GM12878 (cell line): ENCODE data around the gene CENPO. TPM values are rescaled to one million over a fixed set of nuclear protein-coding genes. Genes with fewer than 3 reads are reported as not detected.

ENCODE experiments used
- ATAC-seq: fragments of 200-7000 bp; cut with Tn5 transposase; 3 replicates; pipeline ENCODE4 v1.9.1; 2020; ENCODE audit warnings: mild to moderate bottlenecking, moderate library complexity
- BruUV-seq: library from RNA; stranded (reverse); fragments of 400-500 nt; replicated peaks from 2 replicates; lab custom pipeline; 2021; lab: Mats Ljungman, UMichigan
- CTCF ChIA-PET: fragments of 300-600 bp; sonication (Branson Sonifier 250); formaldehyde crosslinking; extraction: SDS; loops from one replicate; lab custom pipeline; 2021; ENCODE audit warnings: inconsistent platforms; lab: Yijun Ruan, JAX
- POLR2A ChIA-PET: fragments of 350-600 bp; formaldehyde crosslinking; extraction: SDS; loops from one replicate; lab custom pipeline; 2021; ENCODE audit warnings: inconsistent platforms; lab: Charles Lee
- RAD21 ChIA-PET: fragments of 300-600 bp; sonication (Branson Sonifier 250); formaldehyde crosslinking; loops from one replicate; lab custom pipeline; 2023; ENCODE audit warnings: antibody characterized with exemption; ENCODE audit not compliant: unreplicated experiment; lab: Charles Lee
- SMC1A ChIA-PET: fragments of 300-600 bp; sonication (Branson Sonifier 250); formaldehyde crosslinking; loops from one replicate; lab custom pipeline; 2023; ENCODE audit not compliant: unreplicated experiment, uncharacterized antibody; lab: Charles Lee
- DNase-seq: peaks from one replicate; pipeline ENCODE4 v3.0.0-alpha.2; 2011; ENCODE audit warnings: low read depth, low spot score
- FAIRE-seq: peaks from 3 replicates; lab custom pipeline; 2011; peaks lifted over from hg19 to GRCh38; lab: Jason Lieb, UNC
- H2AFZ ChIP-seq: 2 replicates; pipeline ENCODE4 v1.6.0; 2011; ENCODE audit warnings: low read depth, low read length, control low read depth; ENCODE audit not compliant: control insufficient read depth
- H3K27ac ChIP-seq: 2 replicates; pipeline ENCODE4 v1.5.1; 2011; ENCODE audit warnings: control low read depth; ENCODE audit not compliant: control insufficient read depth, insufficient read depth
- H3K27me3 ChIP-seq, 2 experiments: replicated peaks in 1 of 2; 2 replicates each; pipeline versions ENCODE4 v1.6.0 to v1.6.1; 2011; ENCODE audit warnings: low read length in 1 of 2; ENCODE audit not compliant: control insufficient read depth in 2 of 2, insufficient read depth in 2 of 2
- H3K36me3 ChIP-seq, 2 experiments: 2 replicates each; pipeline ENCODE4 v1.5.1; 2011; ENCODE audit warnings: low read length in 1 of 2; ENCODE audit not compliant: control insufficient read depth in 2 of 2, insufficient read depth in 2 of 2
- H3K4me1 ChIP-seq: 2 replicates; pipeline ENCODE4 v1.6.1; 2011; ENCODE audit warnings: mild to moderate bottlenecking, low read length, moderate library complexity, mixed read lengths; ENCODE audit not compliant: control insufficient read depth, insufficient read depth
- H3K4me2 ChIP-seq: 2 replicates; pipeline ENCODE4 v1.6.0; 2011; ENCODE audit warnings: control low read depth; ENCODE audit not compliant: control insufficient read depth, insufficient read depth
- H3K4me3 ChIP-seq: fragments of 200-600 bp; sonication (generic); 2 replicates; pipeline ENCODE4 v1.5.1; 2016
- H3K79me2 ChIP-seq: 2 replicates; pipeline ENCODE4 v1.6.0; 2011; ENCODE audit warnings: low read length; ENCODE audit not compliant: control insufficient read depth, insufficient read depth
- H3K9ac ChIP-seq: 2 replicates; pipeline ENCODE4 v1.8.0; 2011; ENCODE audit warnings: low read length, control low read depth, mixed read lengths; ENCODE audit not compliant: control insufficient read depth, insufficient read depth
- H3K9me3 ChIP-seq: replicated peaks from 3 replicates; pipeline ENCODE4 v1.5.1; 2011; ENCODE audit warnings: mild to moderate bottlenecking, low read length; ENCODE audit not compliant: control insufficient read depth, insufficient read depth
- H4K20me1 ChIP-seq: 2 replicates; pipeline ENCODE4 v1.6.0; 2011; ENCODE audit not compliant: control insufficient read depth, insufficient read depth
- ATF2 ChIP-seq: IDR thresholded peaks from 2 replicates; pipeline ENCODE4 v1.6.1; 2012; ENCODE audit warnings: low read length, inconsistent platforms
- ATF7 ChIP-seq: fragments of 450-650 bp; IDR thresholded peaks from 2 replicates; pipeline ENCODE4 v1.6.1; 2016; ENCODE audit warnings: low read depth, mild to moderate bottlenecking
- BACH1 ChIP-seq: fragments of 450-650 bp; IDR thresholded peaks from 2 replicates; pipeline ENCODE4 v1.6.1; 2017; ENCODE audit warnings: mild to moderate bottlenecking, borderline replicate concordance
- BMI1 ChIP-seq: fragments of 450-650 bp; IDR thresholded peaks from 2 replicates; pipeline ENCODE4 v1.6.1; 2016; ENCODE audit warnings: mild to moderate bottlenecking, moderate library complexity, borderline replicate concordance
- CREB1 ChIP-seq: IDR thresholded peaks from 2 replicates; pipeline ENCODE4 v1.6.1; 2012; ENCODE audit warnings: low read depth, mild to moderate bottlenecking, inconsistent platforms
- ETV6 ChIP-seq, 2 experiments: fragments of 450-650 bp in 1 of 2; IDR thresholded peaks in 1 of 2; conservative IDR thresholded peaks in 1 of 2; 2 replicates each; pipeline ENCODE4 v1.6.1; 2014; ENCODE audit warnings: antibody characterized with exemption in 1 of 2, borderline replicate concordance in 1 of 2, low read depth in 1 of 2, mild to moderate bottlenecking in 1 of 2, moderate library complexity in 1 of 2
- JUNB ChIP-seq: IDR thresholded peaks from 2 replicates; pipeline ENCODE4 v1.6.1; 2016; ENCODE audit warnings: antibody characterized with exemption, mild to moderate bottlenecking
- NFYA ChIP-seq: IDR thresholded peaks from 2 replicates; pipeline ENCODE4 v1.6.1; 2011; ENCODE audit warnings: low read depth, mild to moderate bottlenecking, low read length, improper control_type of control experiment, borderline replicate concordance
- NR2F1 ChIP-seq: fragments of 450-650 bp; conservative IDR thresholded peaks from 2 replicates; pipeline ENCODE4 v1.6.1; 2017; ENCODE audit warnings: mild to moderate bottlenecking
- POLR2AphosphoS2 ChIP-seq: IDR thresholded peaks from 2 replicates; pipeline ENCODE4 v1.6.1; 2011; ENCODE audit warnings: low read depth, mild to moderate bottlenecking, low read length, improper control_type of control experiment, moderate library complexity
- SPI1 ChIP-seq: IDR thresholded peaks from 2 replicates; pipeline ENCODE4 v1.6.1; 2011; ENCODE audit warnings: low read depth, mild to moderate bottlenecking, low read length, moderate library complexity, borderline replicate concordance; ENCODE audit not compliant: insufficient read depth
- TARDBP ChIP-seq: IDR thresholded peaks from 2 replicates; pipeline ENCODE4 v1.6.1; 2016; ENCODE audit warnings: borderline replicate concordance
- YY1 ChIP-seq: IDR thresholded peaks from 2 replicates; pipeline ENCODE4 v1.6.1; 2011; ENCODE audit warnings: low read depth, mild to moderate bottlenecking, low read length
- ZNF592 ChIP-seq: fragments of 450-650 bp; IDR thresholded peaks from 2 replicates; pipeline ENCODE4 v1.6.1; 2017; ENCODE audit warnings: mild to moderate bottlenecking, moderate library complexity
- WGBS: methylation state at CpG from one replicate; pipeline ENCODE4 v1.1.6; 2016; ENCODE audit warnings: low lambda C conversion rate; ENCODE audit not compliant: insufficient replicate concordance, insufficient coverage; ENCODE audit errors: missing lambda C conversion rate; 5-methylcytosine and 5-hydroxymethylcytosine counted together
- in situ Hi-C: fragments of 300-500 bp; cut with MboI; formaldehyde crosslinking; loops from 9 replicates; pipeline ENCODE4 v1.14.3; 2018; ENCODE audit warnings: mixed read lengths
- intact Hi-C: fragments of 100-400 bp; cut with micrococcal nuclease; formaldehyde crosslinking; loops from one replicate; pipeline ENCODE4 v1.14.2; 2022; ENCODE audit not compliant: unreplicated experiment
- polyA plus RNA-seq, 11 experiments: library from polyadenylated mRNA; depleted of rRNA in 4 of 11; unstranded in 6 of 11; stranded (reverse) in 5 of 11; fragments of >200 nt; fragmentation: Nextera tagmentation in 4 of 11; fragmentation: Illumina TruSeq in 1 of 11; extraction: Ambion mirVana in 4 of 11; extraction: Trizol in 1 of 11; gene quantifications; 1 replicate in 1 of 11; 2 replicates in 10 of 11; pipeline versions ENCODE4 v1.2.1 to v1.2.3, GENCODE V29; 2011 to 2016; ENCODE audit warnings: inconsistent platforms in 2 of 11, missing spikeins in 2 of 11, low read depth in 1 of 11
- total RNA-seq, 4 experiments: library from RNA; depleted of rRNA in 3 of 4; stranded (reverse); fragments of >200 nt in 3 of 4; fragmentation: Illumina TruSeq in 1 of 4; extraction: Trizol in 1 of 4; gene quantifications; 2 replicates each; pipeline versions ENCODE4 v1.2.1 to v1.2.3, GENCODE V29; 2013 to 2021

CENPO gene
- total and polyA plus RNA-seq, 10 of the 15 experiments (the other 5 are each of a cell fraction or from before 2014, with no cell fraction given), result 18.7 to 37.0 (median 31.4) TPM

GRCh38 chr2:24814516-24814915 is 21.3 kb downstream of the CENPO start (continued):
- no peak for TF ChIP-seq JUNB
- TF ChIP-seq, all 136 proteins: peak for 0

- Histone ChIP-seq H3K79me2 (peaks cover 7% of the 10 kb centered on the region), H2AFZ (no peak overlapping the region), H3K4me1 (no peaks in the 10 kb centered on the region), H3K27me3 (no peaks in the 10 kb centered on the region), H3K27ac (no peak overlapping the region), H3K36me3 (peaks cover 21 to 29% of the 10 kb centered on the region in 2 experiments), H3K4me2 (no peak overlapping the region), H3K9me3 (no peaks in the 10 kb centered on the region), H3K4me3 (no peak overlapping the region), H4K20me1 (no peaks in the 10 kb centered on the region), H3K9ac (no peak overlapping the region)
- no peak for ATAC-seq
- POLR2A ChIA-PET, result interaction anchor here (0.7 kb wide), 1 partner anchor 438 kb away, joined by 6 read pairs; no protein-coding TSS in a partner anchor
- in situ Hi-C loops, result no loop called here
- no TSS peak for BruUV-seq
- SMC1A ChIA-PET, result interaction anchor here (1.2 to 1.8 kb wide), 2 partner anchors 16 to 393 kb away, joined by 3 to 7 read pairs; no protein-coding TSS in a partner anchor
- no peak for DNase-seq
- RAD21 ChIA-PET, result no interaction called here
- intact Hi-C loops, result no loop called here
- no peak for FAIRE-seq
- 93% methylated on average over 4 of the region's 4 CpGs for WGBS
- CTCF ChIA-PET, result interaction anchor here (1.4 kb wide), 1 partner anchor 12 kb away, joined by 4 read pairs; no protein-coding TSS in a partner anchor
- no peak for TF ChIP-seq TARDBP
- no peak for TF ChIP-seq BMI1
- no peak for TF ChIP-seq POLR2AphosphoS2
- no peak for TF ChIP-seq ATF2
- TF ChIP-seq ZNF592, result no peak
- no peak for TF ChIP-seq YY1
- no peak for TF ChIP-seq CREB1
- no peak for TF ChIP-seq ATF7
- no peak for TF ChIP-seq NR2F1
- no peak for TF ChIP-seq ETV6 (conservative IDR thresholded peaks at IDR 0.05 in 1 of 2, IDR thresholded peaks at IDR 0.05 in 1 of 2; ENCODE audit: borderline replicate concordance in 1 of 2, low read depth in 1 of 2)
- TF ChIP-seq BACH1, result no peak
- no peak for TF ChIP-seq SPI1
- no peak for TF ChIP-seq NFYA
Observed at GRCh38 chr2:24815171-24815570, 21.9 kb downstream of the CENPO start.
